Adrenal gland (tissue), 5 donors: ENCODE results near the gene DHFR.
"Not testable (repeated sequence)": the region's sequence is repeated elsewhere in the genome, so short reads cannot be mapped to it uniquely, and the experiment has no call there.

ENCODE experiments used
- POLR2A ChIP-seq, 2 donors: fragments of 450-650 bp; IDR thresholded peaks; one replicate each; pipeline ENCODE4 v1.6.1; 2017; ENCODE audit warnings: antibody characterized with exemption in 2 of 2, mild to moderate bottlenecking in 2 of 2, moderate library complexity in 1 of 2
- TF ChIP-seq, protein P1 (sequence below), 6 experiments: fragments of 450-650 bp in 4 of 6; fragments of 200-600 bp in 2 of 6; sonication (generic) in 1 of 6; IDR thresholded peaks; 1 replicate in 5 of 6; 2 replicates in 1 of 6; pipeline versions ENCODE4 v1.5.1 to v1.8.0; 2016 to 2021; ENCODE audit warnings: antibody characterized with exemption in 6 of 6, mild to moderate bottlenecking in 2 of 6, moderate library complexity in 1 of 6
- donor health status: DM: no; HTN: no; CAD: no.

DNA sequence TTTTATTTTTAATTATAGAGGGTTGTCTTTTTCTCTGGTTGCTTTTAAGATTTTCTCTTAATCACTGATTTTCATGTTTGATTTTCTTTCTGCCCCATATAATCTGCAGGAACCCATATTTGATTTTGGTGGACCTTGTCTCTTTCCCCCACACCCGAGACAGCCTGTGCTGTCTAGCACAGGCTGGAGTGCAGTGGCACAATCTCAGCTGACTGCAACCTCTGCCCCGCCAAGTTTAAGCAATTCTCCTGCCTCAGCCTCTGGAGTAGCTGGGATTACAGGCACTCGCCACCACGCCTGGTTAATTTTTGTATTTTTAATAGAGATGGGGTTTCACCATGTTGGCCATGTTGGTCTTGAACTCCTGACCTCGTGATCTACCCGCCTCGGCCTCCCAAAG, 5.9 kb upstream of the DHFR start:
- TF ChIP-seq, protein P1, sequence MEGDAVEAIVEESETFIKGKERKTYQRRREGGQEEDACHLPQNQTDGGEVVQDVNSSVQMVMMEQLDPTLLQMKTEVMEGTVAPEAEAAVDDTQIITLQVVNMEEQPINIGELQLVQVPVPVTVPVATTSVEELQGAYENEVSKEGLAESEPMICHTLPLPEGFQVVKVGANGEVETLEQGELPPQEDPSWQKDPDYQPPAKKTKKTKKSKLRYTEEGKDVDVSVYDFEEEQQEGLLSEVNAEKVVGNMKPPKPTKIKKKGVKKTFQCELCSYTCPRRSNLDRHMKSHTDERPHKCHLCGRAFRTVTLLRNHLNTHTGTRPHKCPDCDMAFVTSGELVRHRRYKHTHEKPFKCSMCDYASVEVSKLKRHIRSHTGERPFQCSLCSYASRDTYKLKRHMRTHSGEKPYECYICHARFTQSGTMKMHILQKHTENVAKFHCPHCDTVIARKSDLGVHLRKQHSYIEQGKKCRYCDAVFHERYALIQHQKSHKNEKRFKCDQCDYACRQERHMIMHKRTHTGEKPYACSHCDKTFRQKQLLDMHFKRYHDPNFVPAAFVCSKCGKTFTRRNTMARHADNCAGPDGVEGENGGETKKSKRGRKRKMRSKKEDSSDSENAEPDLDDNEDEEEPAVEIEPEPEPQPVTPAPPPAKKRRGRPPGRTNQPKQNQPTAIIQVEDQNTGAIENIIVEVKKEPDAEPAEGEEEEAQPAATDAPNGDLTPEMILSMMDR (IDR thresholded peaks at IDR 0.05): not testable (repeated sequence)
- not testable (repeated sequence) for TF ChIP-seq POLR2A (IDR thresholded peaks at IDR 0.05)
